Astrocyte (in vitro differentiated cells and primary cell): ENCODE measurements around the gene AOAH. TPM values are rescaled to one million over a fixed set of nuclear protein-coding genes. Genes with fewer than 3 reads are reported as not detected.
"Not testable (repeated sequence)": the region's sequence is repeated elsewhere in the genome, so short reads cannot be mapped to it uniquely, and the experiment has no call there.

Experiments used
- DNase-seq: peaks from one replicate; pipeline ENCODE4 v3.0.0-alpha.2; 2010; ENCODE audit warnings: low read depth
- FAIRE-seq: peaks from 2 replicates; lab custom pipeline; 2011; peaks lifted over from hg19 to GRCh38; lab: Jason Lieb, UNC
- H2AFZ ChIP-seq: 2 replicates; pipeline ENCODE4 v1.6.0; 2012; ENCODE audit warnings: low read depth, low read length, inconsistent platforms
- H3K27ac ChIP-seq: 2 replicates; pipeline ENCODE4 v1.5.1; 2011; ENCODE audit warnings: low read depth, low read length, inconsistent platforms
- H3K27me3 ChIP-seq: 2 replicates; pipeline ENCODE4 v1.6.0; 2011; ENCODE audit warnings: low read length, inconsistent platforms; ENCODE audit not compliant: insufficient read depth
- H3K36me3 ChIP-seq: 2 replicates; pipeline ENCODE4 v1.5.1; 2011; ENCODE audit warnings: low read length, inconsistent platforms; ENCODE audit not compliant: insufficient read depth
- H3K4me1 ChIP-seq: 2 replicates; pipeline ENCODE4 v1.5.1; 2011; ENCODE audit warnings: low read length, inconsistent platforms; ENCODE audit not compliant: insufficient read depth
- H3K4me2 ChIP-seq: 2 replicates; pipeline ENCODE4 v1.6.0; 2012; ENCODE audit warnings: low read length, inconsistent platforms
- H3K4me3 ChIP-seq: 2 replicates; pipeline ENCODE4 v1.5.1; 2011; ENCODE audit warnings: low read depth, mild to moderate bottlenecking, low read length, inconsistent platforms; ENCODE audit not compliant: insufficient read depth
- H3K79me2 ChIP-seq: 2 replicates; pipeline ENCODE4 v1.6.0; 2012; ENCODE audit warnings: mild to moderate bottlenecking, low read length, inconsistent platforms; ENCODE audit not compliant: insufficient read depth
- H3K9ac ChIP-seq: 2 replicates; pipeline ENCODE4 v1.6.0; 2012; ENCODE audit warnings: mild to moderate bottlenecking, low read length, inconsistent platforms
- H3K9me3 ChIP-seq: 2 replicates; pipeline ENCODE4 v1.5.1; 2012; ENCODE audit warnings: low read depth, mild to moderate bottlenecking, low read length, inconsistent platforms; ENCODE audit not compliant: insufficient read depth
- H4K20me1 ChIP-seq: 2 replicates; pipeline ENCODE4 v1.6.0; 2012; ENCODE audit warnings: low read length, inconsistent platforms; ENCODE audit not compliant: insufficient read depth
- H3K27ac Mint-ChIP-seq: one replicate; pipeline ENCODE4 v1.8.0; 2021; ENCODE audit warnings: mild to moderate bottlenecking, mixed read lengths; ENCODE audit not compliant: unreplicated experiment
- H3K27me3 Mint-ChIP-seq: one replicate; pipeline ENCODE4 v1.8.0; 2021; ENCODE audit warnings: low read depth, mixed read lengths; ENCODE audit not compliant: unreplicated experiment
- H3K36me3 Mint-ChIP-seq: one replicate; pipeline ENCODE4 v1.8.0; 2021; ENCODE audit warnings: low read depth, mixed read lengths; ENCODE audit not compliant: unreplicated experiment
- H3K4me1 Mint-ChIP-seq: one replicate; pipeline ENCODE4 v1.8.0; 2021; ENCODE audit warnings: low read depth, mixed read lengths; ENCODE audit not compliant: unreplicated experiment
- H3K4me3 Mint-ChIP-seq: one replicate; pipeline ENCODE4 v1.8.0; 2021; ENCODE audit warnings: mild to moderate bottlenecking, moderate library complexity, mixed read lengths; ENCODE audit not compliant: unreplicated experiment
- H3K9me3 Mint-ChIP-seq: one replicate; pipeline ENCODE4 v1.8.0; 2021; ENCODE audit warnings: mild to moderate bottlenecking, mixed read lengths; ENCODE audit not compliant: unreplicated experiment
- EZH2 ChIP-seq: IDR thresholded peaks from 2 replicates; pipeline ENCODE4 v1.6.1; 2012; ENCODE audit warnings: mild to moderate bottlenecking, low read length, inconsistent platforms; ENCODE audit not compliant: insufficient read depth
- total RNA-seq: library from RNA; stranded (reverse); gene quantifications from 2 replicates; pipeline ENCODE4 v1.2.1, GENCODE V29; 2021
- TF ChIP-seq, protein P1 (sequence below): IDR thresholded peaks from 2 replicates; pipeline ENCODE4 v1.5.1; 2011; ENCODE audit warnings: low read depth, mild to moderate bottlenecking, inconsistent platforms, low read length, moderate library complexity; ENCODE audit not compliant: insufficient read depth

The AOAH gene
- total RNA-seq, 1 donor from 2014 or later, result not detected

GRCh38 chr7:36472141-36472729, 252.1 kb downstream of the AOAH start:
- H2AFZ ChIP-seq, result no peak overlapping the region
- H3K4me3 Mint-ChIP-seq, result no peak overlapping the region
- no peak overlapping the region for H3K4me2 ChIP-seq
- H3K9me3 Mint-ChIP-seq, result peaks cover 2% of the 10 kb centered on the region
- no peaks in the 10 kb centered on the region for H3K36me3 ChIP-seq
- no peaks in the 10 kb centered on the region for H3K36me3 Mint-ChIP-seq
- FAIRE-seq (no peak), DNase-seq (no peak)
- no peak for TF ChIP-seq EZH2
- TF ChIP-seq, protein P1, sequence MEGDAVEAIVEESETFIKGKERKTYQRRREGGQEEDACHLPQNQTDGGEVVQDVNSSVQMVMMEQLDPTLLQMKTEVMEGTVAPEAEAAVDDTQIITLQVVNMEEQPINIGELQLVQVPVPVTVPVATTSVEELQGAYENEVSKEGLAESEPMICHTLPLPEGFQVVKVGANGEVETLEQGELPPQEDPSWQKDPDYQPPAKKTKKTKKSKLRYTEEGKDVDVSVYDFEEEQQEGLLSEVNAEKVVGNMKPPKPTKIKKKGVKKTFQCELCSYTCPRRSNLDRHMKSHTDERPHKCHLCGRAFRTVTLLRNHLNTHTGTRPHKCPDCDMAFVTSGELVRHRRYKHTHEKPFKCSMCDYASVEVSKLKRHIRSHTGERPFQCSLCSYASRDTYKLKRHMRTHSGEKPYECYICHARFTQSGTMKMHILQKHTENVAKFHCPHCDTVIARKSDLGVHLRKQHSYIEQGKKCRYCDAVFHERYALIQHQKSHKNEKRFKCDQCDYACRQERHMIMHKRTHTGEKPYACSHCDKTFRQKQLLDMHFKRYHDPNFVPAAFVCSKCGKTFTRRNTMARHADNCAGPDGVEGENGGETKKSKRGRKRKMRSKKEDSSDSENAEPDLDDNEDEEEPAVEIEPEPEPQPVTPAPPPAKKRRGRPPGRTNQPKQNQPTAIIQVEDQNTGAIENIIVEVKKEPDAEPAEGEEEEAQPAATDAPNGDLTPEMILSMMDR, result no peak
- no peaks in the 10 kb centered on the region for H3K27me3 ChIP-seq
- H3K9ac ChIP-seq, result no peak overlapping the region
- H4K20me1 ChIP-seq, result no peaks in the 10 kb centered on the region
- H3K4me1 Mint-ChIP-seq, result peaks cover 5% of the 10 kb centered on the region
- H3K27me3 Mint-ChIP-seq, result peaks cover 1% of the 10 kb centered on the region
- H3K79me2 ChIP-seq, result no peaks in the 10 kb centered on the region
- no peaks in the 10 kb centered on the region for H3K9me3 ChIP-seq
- no peak overlapping the region for H3K4me3 ChIP-seq
- H3K27ac Mint-ChIP-seq, result no peak overlapping the region
- peaks cover 12% of the 10 kb centered on the region for H3K4me1 ChIP-seq
- H3K27ac ChIP-seq, result no peak overlapping the region

GRCh38 chr7:36469236-36469635, 255.1 kb downstream of the AOAH start:
- Histone ChIP-seq H3K9ac (no peak overlapping the region), H3K4me2 (no peak overlapping the region), H3K4me1 (peaks cover 6% of the 10 kb centered on the region), H3K9me3 (no peaks in the 10 kb centered on the region), H3K27ac (no peak overlapping the region), H2AFZ (no peak overlapping the region), H4K20me1 (no peaks in the 10 kb centered on the region), H3K36me3 (no peaks in the 10 kb centered on the region), H3K79me2 (no peaks in the 10 kb centered on the region), H3K27me3 (no peaks in the 10 kb centered on the region), H3K4me3 (no peak overlapping the region)
- FAIRE-seq (no peak), DNase-seq (peak; percentile 29)
- Mint-ChIP-seq H3K36me3 (no peaks in the 10 kb centered on the region), H3K9me3 (peaks cover 7% of the 10 kb centered on the region), H3K4me3 (no peak overlapping the region), H3K27me3 (no peaks in the 10 kb centered on the region), H3K27ac (no peak overlapping the region), H3K4me1 (peaks cover 2% of the 10 kb centered on the region)
- TF ChIP-seq, protein P1, result no peak
- no peak for TF ChIP-seq EZH2

GRCh38 chr7:36468370-36469101, 255.8 kb downstream of the AOAH start:
- Histone ChIP-seq H3K9me3 (no peaks in the 10 kb centered on the region), H3K36me3 (no peaks in the 10 kb centered on the region), H3K27me3 (peaks cover 1% of the 10 kb centered on the region), H3K27ac (no peak overlapping the region), H2AFZ (no peak overlapping the region), H3K4me3 (no peak overlapping the region), H3K4me1 (no peaks in the 10 kb centered on the region), H3K9ac (no peak overlapping the region), H3K4me2 (no peak overlapping the region), H4K20me1 (no peaks in the 10 kb centered on the region), H3K79me2 (no peaks in the 10 kb centered on the region)
- Mint-ChIP-seq H3K4me1 (no peaks in the 10 kb centered on the region), H3K9me3 (peaks cover 7% of the 10 kb centered on the region), H3K27me3 (no peaks in the 10 kb centered on the region), H3K36me3 (no peaks in the 10 kb centered on the region), H3K4me3 (no peak overlapping the region), H3K27ac (no peak overlapping the region)
- no peak for DNase-seq
- TF ChIP-seq, protein P1, result no peak
- no peak for FAIRE-seq

GRCh38 chr7:36466001-36466400, 258.3 kb downstream of the AOAH start:
- H3K4me3 ChIP-seq, H3K4me2 ChIP-seq, H3K27ac Mint-ChIP-seq, H3K9me3 Mint-ChIP-seq, H3K4me1 Mint-ChIP-seq, H3K4me1 ChIP-seq, H2AFZ ChIP-seq, FAIRE-seq, H3K9ac ChIP-seq, H3K4me3 Mint-ChIP-seq, DNase-seq, H3K79me2 ChIP-seq, H3K27me3 Mint-ChIP-seq, H4K20me1 ChIP-seq, H3K27me3 ChIP-seq, H3K9me3 ChIP-seq, H3K36me3 ChIP-seq, H3K36me3 Mint-ChIP-seq, H3K27ac ChIP-seq: not testable (repeated sequence)
